NCI-H128 (cell line): ENCODE results near the gene DCBLD1.

Experiments
- DNase-seq: peaks from one replicate; lab custom pipeline; 2025; ENCODE audit not compliant: unreplicated experiment; lab: John Stamatoyannopoulos, UW

Gene DCBLD1

DNA sequence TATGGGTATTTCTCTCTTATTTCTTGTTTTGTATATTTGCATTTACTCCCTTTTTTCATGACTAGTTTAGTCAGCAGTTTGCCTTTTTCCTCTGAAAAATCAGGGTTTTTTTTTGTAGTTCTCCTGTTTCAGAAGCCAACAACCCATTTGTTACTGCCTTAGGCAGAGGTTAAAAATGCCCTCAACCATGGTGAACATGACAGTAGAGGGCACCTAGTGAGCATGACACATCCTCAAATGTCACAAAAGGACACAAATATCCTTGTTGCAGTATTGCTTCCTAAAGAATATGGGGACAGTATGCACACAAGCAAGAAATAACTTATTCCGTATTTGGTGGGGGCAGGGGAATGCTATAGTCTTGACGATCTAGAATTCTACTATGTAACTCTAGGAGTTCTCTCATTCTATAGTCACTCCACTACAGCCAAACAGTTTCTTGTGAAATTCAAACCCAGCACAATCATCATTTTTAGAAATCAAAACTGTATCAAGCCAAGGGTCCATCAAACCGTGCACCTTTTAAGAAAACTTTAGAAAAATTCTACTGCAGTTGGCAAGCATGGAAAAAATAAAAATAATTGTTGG lies 72.9 kb downstream of the DCBLD1 start:
- no peak for DNase-seq

GRCh38 chr6:117555882-117556498 lies 73.5 kb downstream of the DCBLD1 start:
- DNase-seq = peak; percentile 11

DNA sequence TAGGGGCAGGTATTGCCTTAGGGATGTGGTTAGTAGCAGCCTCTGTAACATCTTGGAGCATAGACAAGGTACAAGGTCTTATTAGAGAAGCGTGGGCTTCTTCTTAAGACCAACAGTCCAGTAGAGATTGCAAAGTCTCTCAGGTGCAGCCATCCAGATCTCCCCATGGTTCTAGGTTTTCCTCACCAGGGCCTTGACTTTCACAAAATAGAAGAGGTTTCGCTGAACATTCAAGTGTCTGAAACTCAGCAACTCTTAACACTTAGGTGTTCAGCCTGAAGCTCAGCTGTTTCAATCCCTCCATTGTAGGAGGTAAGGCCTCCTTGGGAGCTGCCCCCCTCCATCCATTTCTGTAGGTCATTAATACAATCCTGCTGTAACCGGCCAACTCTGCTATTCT lies 75.5 kb downstream of the DCBLD1 start:
- no peak for DNase-seq

DNA sequence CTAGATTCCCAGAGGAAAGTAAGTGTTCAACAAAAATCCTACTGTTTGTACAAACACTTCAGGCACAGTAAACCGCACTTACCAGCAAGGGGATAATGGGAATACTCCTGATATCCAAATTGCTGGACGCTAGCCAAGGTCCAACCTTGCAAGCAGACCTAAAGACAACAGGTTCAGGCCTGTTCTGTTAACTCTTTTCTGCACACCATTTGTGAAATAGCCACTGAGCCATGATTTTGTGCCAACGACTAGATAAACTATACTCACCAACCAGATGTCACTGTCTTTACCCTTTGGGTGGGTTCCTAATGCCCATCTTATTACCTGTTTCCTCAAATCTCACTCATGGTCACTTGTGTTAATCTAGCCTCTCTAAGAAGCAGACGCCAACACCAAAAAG lies 76.3 kb downstream of the DCBLD1 start:
- DNase-seq = no peak

DNA sequence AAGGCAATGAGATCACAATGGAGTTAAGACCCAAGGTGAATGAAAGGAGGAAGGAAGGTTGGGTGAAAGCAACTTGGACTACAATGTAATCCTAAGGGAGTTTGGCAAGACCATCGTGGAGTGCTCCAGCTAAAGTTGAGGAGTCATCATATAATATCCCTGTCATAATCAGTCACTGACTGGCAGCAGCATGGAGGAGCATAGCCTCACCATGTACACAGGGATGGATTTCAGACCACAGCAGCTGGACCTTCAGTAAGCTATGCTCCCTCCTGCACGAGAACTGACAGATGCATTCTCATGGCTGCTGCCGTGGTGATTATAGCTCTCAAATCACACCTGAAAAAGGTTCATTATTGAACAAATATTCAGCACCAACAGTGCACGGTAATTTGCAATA lies 76.8 kb downstream of the DCBLD1 start:
- DNase-seq = no peak

- no peak for DNase-seq
Measured at GRCh38 chr6:117561128-117561527, 78.7 kb downstream of the DCBLD1 start.

GRCh38 chr6:117564681-117565080 lies 82.2 kb downstream of the DCBLD1 start:
- no peak for DNase-seq

- no peak for DNase-seq
Measured at GRCh38 chr6:117568247-117568646, 85.8 kb downstream of the DCBLD1 start.

DNA sequence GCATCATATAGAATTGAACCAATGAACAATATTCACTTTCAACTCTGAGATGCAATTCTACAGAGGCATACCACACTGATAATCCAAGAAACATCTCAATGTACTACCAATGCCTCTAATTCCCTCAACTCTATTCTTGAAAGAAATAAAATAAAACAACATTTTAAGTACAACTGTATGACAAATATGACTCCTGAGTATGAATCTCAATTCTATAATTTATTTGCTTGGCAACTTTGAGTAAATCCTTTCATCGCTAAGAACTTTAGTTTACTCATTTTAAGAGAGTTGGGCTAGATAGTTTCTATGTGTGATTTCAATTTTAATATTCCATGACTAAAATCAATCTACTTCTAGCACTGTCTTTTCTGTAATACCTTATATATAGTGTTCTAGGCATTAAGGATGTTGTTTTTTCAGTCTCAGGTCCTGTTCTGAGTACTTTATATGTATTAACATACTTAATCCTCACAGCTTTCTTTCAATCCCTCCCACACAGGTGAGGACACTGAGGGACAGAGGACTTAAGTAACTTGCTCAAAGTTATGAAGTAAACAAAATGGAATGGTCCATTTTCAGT lies 86.4 kb downstream of the DCBLD1 start:
- no peak for DNase-seq

GRCh38 chr6:117573006-117573680 lies 90.7 kb downstream of the DCBLD1 start:
- no peak for DNase-seq

GRCh38 chr6:117574198-117574597 lies 91.7 kb downstream of the DCBLD1 start:
- DNase-seq = no peak

GRCh38 chr6:117585647-117586046 lies 103.2 kb downstream of the DCBLD1 start:
- DNase-seq = no peak

DNA sequence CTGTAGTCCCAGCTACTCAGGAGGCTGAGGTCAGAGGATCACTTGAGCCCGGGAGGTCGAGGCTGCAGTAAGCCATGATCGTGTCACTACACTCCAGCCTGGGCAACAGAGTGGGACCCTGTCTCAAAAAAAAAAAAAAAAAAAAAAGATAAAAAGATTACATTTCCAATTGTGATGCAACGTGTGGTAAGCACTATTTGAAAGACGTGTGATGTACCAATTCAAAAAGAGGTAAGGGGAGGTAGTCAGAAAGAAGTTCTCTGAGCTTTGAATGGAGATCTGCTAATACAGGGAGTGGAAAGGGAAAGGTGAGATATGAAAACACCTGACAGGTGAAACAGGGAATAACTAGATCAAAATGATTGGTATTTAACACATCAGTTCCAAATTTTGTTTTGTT lies 108.0 kb downstream of the DCBLD1 start:
- DNase-seq = no peak

GRCh38 chr6:117591405-117591804 lies 108.9 kb downstream of the DCBLD1 start:
- no peak for DNase-seq

- DNase-seq = no peak
Measured at GRCh38 chr6:117592983-117593759, 110.7 kb downstream of the DCBLD1 start.

GRCh38 chr6:117595099-117595923 lies 112.8 kb downstream of the DCBLD1 start:
- DNase-seq = no peak

DNA sequence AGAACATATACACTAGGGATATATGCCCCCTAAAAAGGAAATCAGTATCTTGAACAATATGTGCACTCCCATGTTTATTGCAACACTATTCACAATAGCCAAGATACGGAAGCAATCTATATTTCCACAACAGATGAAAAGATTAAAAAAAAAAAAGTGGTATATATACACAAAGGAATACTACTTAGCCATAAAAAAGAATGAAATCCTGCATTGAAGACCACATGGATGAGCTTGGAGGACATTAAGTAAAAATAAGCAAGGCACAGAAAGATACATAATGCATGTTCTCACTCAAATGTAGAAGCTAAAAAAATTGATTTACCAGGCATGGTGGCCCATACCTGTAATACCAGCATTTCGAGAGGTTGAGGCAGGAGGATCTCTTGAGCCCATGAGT lies 115.3 kb downstream of the DCBLD1 start:
- DNase-seq = no peak
